Lower leg skin (tissue), 4 donors: ENCODE data around the gene COPZ2. TPM values are rescaled to one million over a fixed set of nuclear protein-coding genes. Genes with fewer than 3 reads are reported as not detected.
"Not testable (repeated sequence)": the region's sequence is repeated elsewhere in the genome, so short reads cannot be mapped to it uniquely, and the experiment has no call there.

Source experiments
- DNase-seq, 2 donors: peaks; one replicate each; pipeline ENCODE4 v3.0.0-alpha.2; 2019; ENCODE audit warnings: low spot score in 2 of 2
- H3K4me3 ChIP-seq: fragments of 200-600 bp; sonication (generic); 2 replicates; pipeline ENCODE4 v1.5.1; 2017; ENCODE audit warnings: mild to moderate bottlenecking, low read depth; ENCODE audit not compliant: poor library complexity, severe bottlenecking
- POLR2A ChIP-seq, 2 donors: fragments of 450-650 bp; IDR thresholded peaks; one replicate each; pipeline ENCODE4 v1.6.1; 2016 to 2017; ENCODE audit warnings: antibody characterized with exemption in 2 of 2, mild to moderate bottlenecking in 1 of 2, moderate library complexity in 1 of 2
- whole genome bisulfite sequencing, 2 donors: methylation state at CpG; one replicate each; pipeline ENCODE4 v1.1.5; 2018; 5-methylcytosine and 5-hydroxymethylcytosine counted together
- intact Hi-C: fragments of 100-400 bp; cut with DNase I; formaldehyde crosslinking; loops from one replicate; pipeline ENCODE4 v1.15.0; 2023; ENCODE audit warnings: low total_unique reads
- total RNA-seq, 4 donors: library from RNA; depleted of rRNA; stranded (reverse); fragments of >200 nt; gene quantifications; one replicate each; pipeline ENCODE4 v1.1.0, GENCODE V29; 2016
- TF ChIP-seq, protein P1 (sequence below), 3 donors: fragments of 450-650 bp; IDR thresholded peaks; one replicate each; pipeline ENCODE4 v1.5.1; 2016; ENCODE audit warnings: antibody characterized with exemption in 3 of 3, mild to moderate bottlenecking in 3 of 3, moderate library complexity in 2 of 3

COPZ2 gene
- total RNA-seq, 4 donors from 2014 or later: 9.1 to 16.9 (median 12.9) TPM

DNA sequence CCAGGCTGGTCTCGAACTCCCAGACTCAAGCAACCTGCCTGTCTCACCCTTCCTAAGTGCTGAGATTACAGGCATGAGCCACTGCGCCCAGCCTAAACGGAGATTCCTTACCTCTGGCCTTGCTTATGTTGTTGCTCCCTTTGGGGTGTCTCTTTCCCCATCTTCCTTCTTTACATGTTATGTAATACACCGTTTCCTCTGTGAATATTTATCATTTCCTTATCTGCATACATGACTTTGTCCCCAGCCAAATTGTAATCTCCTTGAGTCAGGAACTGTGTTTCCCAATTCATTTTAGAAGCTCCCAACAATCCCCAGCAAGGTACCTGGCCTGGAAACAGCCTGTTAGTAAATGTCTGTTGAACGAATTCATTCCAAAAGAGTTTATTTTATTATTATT is 15.7 kb downstream of the COPZ2 start:
- DNase-seq: no peak
- intact Hi-C loops: loop anchor here (10.0 kb wide), 1 partner anchor 103 kb away; no protein-coding TSS in a partner anchor
- no peak for TF ChIP-seq POLR2A (IDR thresholded peaks at IDR 0.05)
- H3K4me3 ChIP-seq: no peak overlapping the region
- WGBS, 2 donors: 48 to 52% methylated on average over 5 of the region's 5 CpGs

DNA sequence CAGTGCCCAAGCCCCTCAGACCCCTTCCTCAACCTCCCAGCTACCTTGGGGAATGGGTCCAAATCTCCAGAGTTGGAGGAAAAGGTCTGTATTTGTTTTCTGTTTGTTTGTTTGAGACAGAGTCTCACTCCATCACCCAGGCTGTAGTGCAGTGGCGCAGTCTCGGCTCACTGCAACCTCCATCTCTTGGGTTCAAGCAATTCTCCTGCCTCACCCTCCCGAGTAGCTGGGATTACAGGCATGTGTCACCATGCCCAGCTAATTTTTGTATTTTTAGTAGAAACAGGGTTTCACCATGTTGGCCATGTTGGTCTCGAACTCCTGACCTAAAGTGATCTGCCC is 19.8 kb downstream of the COPZ2 start:
- 83 to 88% methylated on average over 4 of the region's 4 CpGs for WGBS, 2 donors
- intact Hi-C loops, H3K4me3 ChIP-seq, DNase-seq: not testable (repeated sequence)

DNA sequence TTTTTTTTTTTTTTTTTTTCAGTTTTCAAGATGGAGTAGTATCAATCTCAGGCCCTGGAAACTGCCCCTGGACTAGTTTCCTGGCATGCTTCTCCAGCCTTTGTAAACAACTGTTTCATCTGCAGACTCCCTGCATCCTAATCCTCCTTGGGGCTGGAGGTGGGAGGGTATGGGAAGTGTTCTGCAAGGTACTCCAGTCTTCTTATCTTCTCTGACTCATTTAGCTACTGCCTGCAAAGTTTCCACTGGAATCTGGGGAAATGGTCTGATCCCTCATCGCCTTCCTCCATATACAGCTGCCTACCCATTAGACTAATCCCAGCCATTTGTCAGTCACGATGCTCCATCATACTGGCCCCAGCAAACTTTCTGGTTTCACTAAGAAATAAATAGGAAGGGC is 21.5 kb downstream of the COPZ2 start:
- TF ChIP-seq, protein P1, sequence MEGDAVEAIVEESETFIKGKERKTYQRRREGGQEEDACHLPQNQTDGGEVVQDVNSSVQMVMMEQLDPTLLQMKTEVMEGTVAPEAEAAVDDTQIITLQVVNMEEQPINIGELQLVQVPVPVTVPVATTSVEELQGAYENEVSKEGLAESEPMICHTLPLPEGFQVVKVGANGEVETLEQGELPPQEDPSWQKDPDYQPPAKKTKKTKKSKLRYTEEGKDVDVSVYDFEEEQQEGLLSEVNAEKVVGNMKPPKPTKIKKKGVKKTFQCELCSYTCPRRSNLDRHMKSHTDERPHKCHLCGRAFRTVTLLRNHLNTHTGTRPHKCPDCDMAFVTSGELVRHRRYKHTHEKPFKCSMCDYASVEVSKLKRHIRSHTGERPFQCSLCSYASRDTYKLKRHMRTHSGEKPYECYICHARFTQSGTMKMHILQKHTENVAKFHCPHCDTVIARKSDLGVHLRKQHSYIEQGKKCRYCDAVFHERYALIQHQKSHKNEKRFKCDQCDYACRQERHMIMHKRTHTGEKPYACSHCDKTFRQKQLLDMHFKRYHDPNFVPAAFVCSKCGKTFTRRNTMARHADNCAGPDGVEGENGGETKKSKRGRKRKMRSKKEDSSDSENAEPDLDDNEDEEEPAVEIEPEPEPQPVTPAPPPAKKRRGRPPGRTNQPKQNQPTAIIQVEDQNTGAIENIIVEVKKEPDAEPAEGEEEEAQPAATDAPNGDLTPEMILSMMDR (IDR thresholded peaks at IDR 0.05): no peak
- no peak for TF ChIP-seq POLR2A (IDR thresholded peaks at IDR 0.05)
- no peak overlapping the region for H3K4me3 ChIP-seq
- 92 to 93% methylated on average over 2 of the region's 2 CpGs for WGBS, 2 donors
- intact Hi-C loops: no loop called here
- DNase-seq: no peak

DNA sequence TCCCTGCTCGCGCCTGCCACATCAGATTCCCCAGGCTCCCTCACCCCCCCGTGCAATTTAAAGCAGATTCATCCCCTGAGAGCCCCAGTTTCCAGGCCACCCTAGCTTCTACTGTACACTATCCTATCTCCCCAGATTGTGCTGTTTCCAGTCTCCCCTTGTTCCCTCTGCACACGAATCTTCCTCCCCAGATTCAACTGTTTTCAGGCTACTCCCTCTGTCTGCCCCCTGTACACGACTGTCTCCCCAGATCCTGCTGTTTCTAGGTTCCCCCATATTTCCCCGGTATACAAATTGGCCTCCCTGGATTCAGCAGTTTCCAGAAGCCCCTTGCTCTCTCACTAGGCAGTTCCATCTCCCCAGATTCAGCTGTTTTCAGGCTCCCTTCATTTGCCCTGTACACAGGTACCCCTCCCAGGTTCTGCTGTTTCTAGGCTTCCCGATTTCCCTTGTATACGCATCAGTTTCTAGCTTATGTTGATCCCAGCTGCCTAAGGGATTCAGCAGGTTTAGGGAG is 22.9 kb downstream of the COPZ2 start:
- intact Hi-C loops: no loop called here
- 72 to 74% methylated on average over 8 of the region's 8 CpGs for WGBS, 2 donors
- no peak for TF ChIP-seq POLR2A (IDR thresholded peaks at IDR 0.05)
- H3K4me3 ChIP-seq: no peak overlapping the region
- DNase-seq: no peak

DNA sequence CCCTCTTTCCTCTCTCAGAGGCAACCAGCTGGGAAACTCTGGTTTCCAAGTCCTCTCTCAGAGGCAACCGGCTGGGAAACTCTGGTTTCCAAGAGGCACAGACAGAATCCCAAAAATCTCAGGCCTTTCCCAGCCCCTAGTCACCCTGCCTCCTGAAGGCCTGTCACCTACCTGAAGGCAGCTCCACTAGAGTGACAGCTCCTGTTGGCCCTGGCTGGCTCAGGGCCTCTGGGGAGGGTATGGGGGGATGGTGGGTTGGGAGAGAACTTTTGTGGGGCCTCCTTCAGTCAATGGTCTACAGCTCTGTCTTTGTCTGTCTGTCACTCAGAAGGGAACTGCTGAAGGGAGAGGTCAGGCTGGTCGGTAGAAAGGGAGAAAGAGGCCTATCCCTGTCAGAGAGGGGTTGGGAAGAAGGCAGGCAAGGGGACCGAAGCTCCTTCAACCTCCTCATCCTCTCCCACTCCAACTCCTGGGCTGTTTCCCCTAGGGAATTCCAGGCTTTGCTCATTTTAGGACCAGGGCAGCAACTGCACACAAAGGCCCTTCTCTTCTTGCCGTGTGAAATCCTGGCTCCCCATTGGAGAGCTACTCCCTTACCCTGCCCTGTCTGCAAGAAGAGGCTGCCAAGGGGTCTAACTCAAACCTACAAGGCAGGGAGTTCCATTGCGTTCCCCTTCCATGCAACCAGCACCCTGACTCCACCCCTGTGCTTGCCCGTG is 23.6 kb downstream of the COPZ2 start:
- no peak overlapping the region for H3K4me3 ChIP-seq
- WGBS, 2 donors: 87 to 88% methylated on average over 6 of the region's 6 CpGs
- TF ChIP-seq, protein P1 (IDR thresholded peaks at IDR 0.05): no peak
- TF ChIP-seq POLR2A (IDR thresholded peaks at IDR 0.05): no peak
- intact Hi-C loops: no loop called here
- DNase-seq: no peak

DNA sequence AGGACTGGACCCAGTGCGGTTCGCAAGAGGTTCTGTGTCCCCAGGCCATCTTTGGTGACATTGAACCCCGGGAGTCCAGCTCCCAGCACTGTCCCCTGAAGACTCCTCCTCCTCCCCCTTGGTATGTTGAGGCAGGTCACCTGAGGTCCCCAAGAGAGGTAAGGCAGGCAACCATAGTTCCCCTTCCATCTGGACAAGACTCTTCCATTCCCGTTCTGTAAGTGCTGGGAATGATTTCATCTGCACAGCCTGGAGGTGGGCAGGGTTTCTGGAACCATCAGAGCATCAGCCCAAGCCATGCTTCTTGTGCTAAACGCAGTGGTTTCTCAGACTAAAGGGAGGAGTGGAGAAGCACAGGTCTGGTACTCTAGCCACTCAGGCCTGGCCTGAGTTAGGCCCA is 24.9 kb downstream of the COPZ2 start:
- TF ChIP-seq POLR2A (IDR thresholded peaks at IDR 0.05): no peak
- TF ChIP-seq, protein P1 (IDR thresholded peaks at IDR 0.05): no peak
- H3K4me3 ChIP-seq: no peak overlapping the region
- intact Hi-C loops: no loop called here
- no peak for DNase-seq
- 45% methylated on average over 3 to 4 of the region's 5 CpGs for WGBS, 2 donors

DNA sequence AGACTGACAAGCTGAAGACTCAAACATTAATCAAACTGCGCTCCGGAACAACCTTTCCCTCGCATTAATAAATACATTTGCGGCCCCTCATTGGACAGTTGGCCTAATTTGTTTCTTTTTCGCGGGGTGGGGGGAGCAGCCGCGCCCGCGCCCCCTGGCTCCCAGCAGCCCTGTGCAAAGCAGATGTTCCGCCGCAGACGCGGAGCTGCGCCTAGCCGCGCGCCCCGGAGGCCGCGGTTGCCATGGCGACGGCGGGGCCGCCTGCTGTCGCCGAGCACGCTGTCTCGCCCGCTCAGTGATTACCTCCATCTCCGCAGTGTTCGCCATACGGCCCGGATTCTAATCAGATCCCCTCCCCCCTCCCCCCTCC is 25.5 kb downstream of the COPZ2 start:
- DNase-seq: no peak
- H3K4me3 ChIP-seq: no peak overlapping the region
- 1% methylated on average over 33 to 34 of the region's 34 CpGs for WGBS, 2 donors
- TF ChIP-seq, protein P1 (IDR thresholded peaks at IDR 0.05): no peak
- no peak for TF ChIP-seq POLR2A (IDR thresholded peaks at IDR 0.05)
- intact Hi-C loops: no loop called here
